Loucy (cell line): ENCODE measurements around the gene CFAP45.

Experiments
- EZH2phosphoT487 ChIP-seq: fragments of 200-600 bp; IDR thresholded peaks from 2 replicates; pipeline ENCODE4 v1.6.1; 2018; ENCODE audit warnings: antibody characterized with exemption, mild to moderate bottlenecking, moderate library complexity, borderline replicate concordance
- TF ChIP-seq, protein P1 (sequence below): fragments of 200-600 bp; sonication (generic); conservative IDR thresholded peaks from 2 replicates; pipeline ENCODE4 v1.5.1; 2014; ENCODE audit warnings: mild to moderate bottlenecking, antibody characterized with exemption, low read length

DNA sequence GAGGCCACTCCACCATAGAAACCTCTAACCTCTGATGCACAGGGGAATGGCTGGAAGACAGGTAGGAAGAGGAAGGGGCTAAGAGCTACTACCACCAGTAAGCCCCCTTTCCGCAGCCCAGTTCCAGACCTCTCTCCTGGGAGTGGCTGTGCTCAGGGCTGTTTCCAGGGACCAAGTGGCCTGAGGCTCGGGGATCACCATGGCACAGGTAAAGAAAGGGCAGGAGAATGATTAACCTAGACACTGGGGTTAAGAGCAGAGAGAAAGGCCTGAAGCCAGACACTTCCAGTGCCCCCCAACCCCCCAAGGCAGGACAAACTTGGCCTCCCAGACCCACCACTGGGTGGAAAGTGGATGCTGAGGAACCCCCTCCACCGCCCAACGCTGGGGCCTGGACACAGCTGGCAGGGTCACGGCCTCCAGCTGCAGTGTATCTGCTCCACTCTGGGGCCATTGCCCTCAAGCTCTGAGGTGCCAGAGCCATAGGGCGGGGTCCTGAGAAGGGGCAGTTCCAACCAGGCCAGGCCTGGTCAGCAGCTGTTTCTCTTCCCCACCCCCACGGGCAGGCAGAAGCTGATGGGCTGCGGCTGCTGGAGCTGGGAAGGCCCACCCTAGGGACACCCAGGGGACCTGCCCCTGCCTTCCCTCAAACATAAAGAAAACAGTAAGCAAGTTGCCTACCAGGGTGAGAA is 22.7 kb upstream of the CFAP45 start:
- TF ChIP-seq, protein P1, sequence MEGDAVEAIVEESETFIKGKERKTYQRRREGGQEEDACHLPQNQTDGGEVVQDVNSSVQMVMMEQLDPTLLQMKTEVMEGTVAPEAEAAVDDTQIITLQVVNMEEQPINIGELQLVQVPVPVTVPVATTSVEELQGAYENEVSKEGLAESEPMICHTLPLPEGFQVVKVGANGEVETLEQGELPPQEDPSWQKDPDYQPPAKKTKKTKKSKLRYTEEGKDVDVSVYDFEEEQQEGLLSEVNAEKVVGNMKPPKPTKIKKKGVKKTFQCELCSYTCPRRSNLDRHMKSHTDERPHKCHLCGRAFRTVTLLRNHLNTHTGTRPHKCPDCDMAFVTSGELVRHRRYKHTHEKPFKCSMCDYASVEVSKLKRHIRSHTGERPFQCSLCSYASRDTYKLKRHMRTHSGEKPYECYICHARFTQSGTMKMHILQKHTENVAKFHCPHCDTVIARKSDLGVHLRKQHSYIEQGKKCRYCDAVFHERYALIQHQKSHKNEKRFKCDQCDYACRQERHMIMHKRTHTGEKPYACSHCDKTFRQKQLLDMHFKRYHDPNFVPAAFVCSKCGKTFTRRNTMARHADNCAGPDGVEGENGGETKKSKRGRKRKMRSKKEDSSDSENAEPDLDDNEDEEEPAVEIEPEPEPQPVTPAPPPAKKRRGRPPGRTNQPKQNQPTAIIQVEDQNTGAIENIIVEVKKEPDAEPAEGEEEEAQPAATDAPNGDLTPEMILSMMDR = no peak
- no peak for TF ChIP-seq EZH2phosphoT487
